Spleen (tissue), 7 donors: Measurements from ENCODE around the gene PAWR.

Experiments
- POLR2A ChIP-seq, 3 donors: fragments of 450-650 bp; IDR thresholded peaks; one replicate each; pipeline ENCODE4 v1.5.1; 2017; ENCODE audit warnings: antibody characterized with exemption in 3 of 3, mild to moderate bottlenecking in 1 of 3
- TF ChIP-seq, protein P1 (sequence below), 11 experiments: fragments of 200-600 bp in 7 of 11; fragments of 450-650 bp in 4 of 11; sonication (generic) in 4 of 11; IDR thresholded peaks in 8 of 11; conservative IDR thresholded peaks in 3 of 11; 1 replicate in 7 of 11; 2 replicates in 4 of 11; pipeline versions ENCODE4 v1.4.0 to v1.8.0; 2016 to 2021; ENCODE audit warnings: antibody characterized with exemption in 11 of 11, inconsistent platforms in 4 of 11, mild to moderate bottlenecking in 1 of 11
- donor health status: DM: no; HTN: no; CAD: no; lungs with moderate emphysema.
- donor health status: DM: no; HTN: no; CAD: no.
- donor health status: DM: no; HTN: no; CAD: no.

- TF ChIP-seq, protein P1, sequence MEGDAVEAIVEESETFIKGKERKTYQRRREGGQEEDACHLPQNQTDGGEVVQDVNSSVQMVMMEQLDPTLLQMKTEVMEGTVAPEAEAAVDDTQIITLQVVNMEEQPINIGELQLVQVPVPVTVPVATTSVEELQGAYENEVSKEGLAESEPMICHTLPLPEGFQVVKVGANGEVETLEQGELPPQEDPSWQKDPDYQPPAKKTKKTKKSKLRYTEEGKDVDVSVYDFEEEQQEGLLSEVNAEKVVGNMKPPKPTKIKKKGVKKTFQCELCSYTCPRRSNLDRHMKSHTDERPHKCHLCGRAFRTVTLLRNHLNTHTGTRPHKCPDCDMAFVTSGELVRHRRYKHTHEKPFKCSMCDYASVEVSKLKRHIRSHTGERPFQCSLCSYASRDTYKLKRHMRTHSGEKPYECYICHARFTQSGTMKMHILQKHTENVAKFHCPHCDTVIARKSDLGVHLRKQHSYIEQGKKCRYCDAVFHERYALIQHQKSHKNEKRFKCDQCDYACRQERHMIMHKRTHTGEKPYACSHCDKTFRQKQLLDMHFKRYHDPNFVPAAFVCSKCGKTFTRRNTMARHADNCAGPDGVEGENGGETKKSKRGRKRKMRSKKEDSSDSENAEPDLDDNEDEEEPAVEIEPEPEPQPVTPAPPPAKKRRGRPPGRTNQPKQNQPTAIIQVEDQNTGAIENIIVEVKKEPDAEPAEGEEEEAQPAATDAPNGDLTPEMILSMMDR (IDR thresholded peaks at IDR 0.05 in 8 of 11, conservative IDR thresholded peaks at IDR 0.05 in 3 of 11) = no peak
- TF ChIP-seq POLR2A (IDR thresholded peaks at IDR 0.05) = no peak
These were observed 98.8 kb downstream of the PAWR start for GRCh38 chr12:79591988-79592387.
